Neutrophil (primary cell): ENCODE data around the gene DDX55.

ENCODE experiments used
- H3K27ac ChIP-seq: fragments of 200-600 bp; sonication (generic); 2 replicates; pipeline ENCODE4 v1.5.1; 2016; ENCODE audit warnings: mild to moderate bottlenecking, moderate library complexity
- H3K27me3 ChIP-seq: fragments of 200-600 bp; sonication (generic); 2 replicates; pipeline ENCODE4 v1.6.0; 2016; ENCODE audit warnings: mild to moderate bottlenecking
- H3K36me3 ChIP-seq: fragments of 200-600 bp; sonication (generic); 2 replicates; pipeline ENCODE4 v1.5.1; 2017
- H3K4me1 ChIP-seq, 2 experiments: fragments of 200-600 bp in 1 of 2; sonication (generic) in 1 of 2; 1 replicate in 1 of 2; 2 replicates in 1 of 2; pipeline versions ENCODE4 v1.5.1 to v1.6.1; 2013 to 2016; ENCODE audit warnings: low read depth in 1 of 2, low read length in 1 of 2, mild to moderate bottlenecking in 1 of 2, moderate library complexity in 1 of 2; ENCODE audit not compliant: control insufficient read depth in 1 of 2, insufficient read depth in 1 of 2
- H3K4me3 ChIP-seq, 2 experiments: fragments of 200-600 bp in 1 of 2; sonication (generic) in 1 of 2; 1 replicate in 1 of 2; 2 replicates in 1 of 2; pipeline ENCODE4 v1.5.1; 2013 to 2016; ENCODE audit warnings: low read depth in 1 of 2, low read length in 1 of 2, mild to moderate bottlenecking in 1 of 2, moderate library complexity in 1 of 2
- H3K9me3 ChIP-seq: fragments of 200-600 bp; sonication (generic); 2 replicates; pipeline ENCODE4 v1.5.1; 2016
- CTCF ChIP-seq: fragments of 200-600 bp; sonication (generic); IDR thresholded peaks from 2 replicates; pipeline ENCODE4 v1.5.1; 2016; ENCODE audit warnings: antibody characterized with exemption

DDX55 gene

GRCh38 chr12:123595729-123596128 is 6.2 kb upstream of the DDX55 start:
- Histone ChIP-seq H3K27ac (no peak overlapping the region), H3K27me3 (no peaks in the 10 kb centered on the region), H3K36me3 (peaks cover 75% of the 10 kb centered on the region), H3K9me3 (no peaks in the 10 kb centered on the region), H3K4me1 (no peaks in the 10 kb centered on the region), H3K4me3 (no peak overlapping the region)
- TF ChIP-seq CTCF = no peak

GRCh38 chr12:123597100-123597499 is 4.8 kb upstream of the DDX55 start:
- Histone ChIP-seq H3K27me3 (no peaks in the 10 kb centered on the region), H3K27ac (no peak overlapping the region), H3K4me1 (peaks cover under 1 to 8% of the 10 kb centered on the region in 2 experiments), H3K36me3 (peaks cover 61% of the 10 kb centered on the region), H3K9me3 (no peaks in the 10 kb centered on the region), H3K4me3 (no peak overlapping the region)
- TF ChIP-seq CTCF = no peak

- TF ChIP-seq CTCF = no peak
- Histone ChIP-seq H3K27me3 (no peaks in the 10 kb centered on the region), H3K27ac (no peak overlapping the region), H3K9me3 (no peaks in the 10 kb centered on the region), H3K4me3 (no peak overlapping the region), H3K4me1 (peaks cover 11 to 20% of the 10 kb centered on the region in 2 experiments), H3K36me3 (peaks cover 47% of the 10 kb centered on the region)
Observed at GRCh38 chr12:123598522-123598921, 3.4 kb upstream of the DDX55 start.

- no peaks in the 10 kb centered on the region for H3K9me3 ChIP-seq
- peaks cover 42% of the 10 kb centered on the region for H3K36me3 ChIP-seq
- TF ChIP-seq CTCF = no peak
- no peaks in the 10 kb centered on the region for H3K27me3 ChIP-seq
- no peak overlapping the region for H3K4me3 ChIP-seq
- no peak overlapping the region for H3K27ac ChIP-seq
- H3K4me1 ChIP-seq = peaks cover 11 to 20% of the 10 kb centered on the region in 2 experiments
Observed at GRCh38 chr12:123599310-123599709, 2.6 kb upstream of the DDX55 start.

GRCh38 chr12:123599721-123600120 is 2.2 kb upstream of the DDX55 start:
- H3K27me3 ChIP-seq = no peaks in the 10 kb centered on the region
- peaks cover 38% of the 10 kb centered on the region for H3K36me3 ChIP-seq
- H3K9me3 ChIP-seq = no peaks in the 10 kb centered on the region
- no peak overlapping the region for H3K27ac ChIP-seq
- no peak overlapping the region for H3K4me3 ChIP-seq
- peaks cover 11 to 20% of the 10 kb centered on the region in 2 experiments for H3K4me1 ChIP-seq
- TF ChIP-seq CTCF = no peak
